ENCODE measurements around the gene SH3RF2. TPM values are rescaled to one million over a fixed set of nuclear protein-coding genes. Genes with fewer than 3 reads are reported as not detected.

The SH3RF2 gene
- total and polyA plus RNA-seq, 2 donors (not counting 1 experiment from before 2014, with no cell fraction given): 0.03 TPM; not detected in 1

GRCh38 chr5:145971108-145971507 is 34.7 kb downstream of the SH3RF2 start:
- intact Hi-C loops (cut with micrococcal nuclease): no loop called here
- Mint-ChIP-seq H3K27me3 (peaks cover 8% of the 10 kb centered on the region), H3K27ac (no peak overlapping the region), H3K4me3 (no peak overlapping the region), H3K9me3 (ENCODE audit: insufficient read depth) (no peaks in the 10 kb centered on the region), H3K4me1 (no peaks in the 10 kb centered on the region)
- no peaks in the 10 kb centered on the region for H3K27me3 ChIP-seq (replicated peaks in 1 of 4; ENCODE audit: control extremely low read depth in 1 of 4, control insufficient read depth in 3 of 4, insufficient read depth in 4 of 4, low read length in 3 of 4)
- no peak overlapping the region for H2AFZ ChIP-seq (ENCODE audit: insufficient read depth, low read depth, low read length, poor library complexity, severe bottlenecking)
- no peaks in the 10 kb centered on the region for H3K9me3 ChIP-seq (ENCODE audit: control extremely low read depth in 1 of 3, control insufficient read depth in 2 of 3, insufficient read depth in 1 of 3, low read length in 2 of 3)
- no peaks in the 10 kb centered on the region for H3K36me3 ChIP-seq (replicated peaks in 1 of 2; ENCODE audit: control extremely low read depth in 1 of 2, control insufficient read depth in 1 of 2, extremely low read depth in 1 of 2, insufficient read depth in 2 of 2, low read length in 1 of 2)
- H3K4me2 ChIP-seq (replicated peaks; ENCODE audit: low read depth, low read length, poor library complexity, severe bottlenecking): no peak overlapping the region
- ChIA-PET POLR2A (no interaction called here), CTCF (no interaction called here)
- H3K79me2 ChIP-seq (ENCODE audit: control insufficient read depth, insufficient read depth, low read length): no peaks in the 10 kb centered on the region
- no peaks in the 10 kb centered on the region for H3K4me1 ChIP-seq (ENCODE audit: control insufficient read depth in 2 of 2, insufficient read depth in 2 of 2, low read length in 2 of 2)
- no peak overlapping the region for H3K4me3 ChIP-seq (ENCODE audit: control extremely low read depth in 1 of 5, extremely low read depth in 1 of 5, insufficient read depth in 1 of 5, low read depth in 2 of 5, low read length in 4 of 5)
- no peak overlapping the region for H3K27ac ChIP-seq (ENCODE audit: low read length in 2 of 2)
- no peaks in the 10 kb centered on the region for H4K20me1 ChIP-seq (ENCODE audit: control insufficient read depth, insufficient read depth, low read length, poor library complexity, severe bottlenecking)
- TF ChIP-seq CTCF (IDR thresholded peaks at IDR 0.05): no peak
- no peak for TF ChIP-seq EZH2 (IDR thresholded peaks at IDR 0.05; ENCODE audit: borderline replicate concordance, insufficient read depth, low read depth, low read length, poor library complexity, severe bottlenecking)
- no peak for DNase-seq
- ATAC-seq (ENCODE audit: low read depth): no peak
- WGBS (ENCODE audit: insufficient coverage): no CpG with 5 or more reads among the region's 2 CpGs
- H3K9ac ChIP-seq (ENCODE audit: low read length): no peak overlapping the region

- Histone ChIP-seq H3K9me3 (ENCODE audit: control extremely low read depth in 1 of 3, control insufficient read depth in 2 of 3, insufficient read depth in 1 of 3, low read length in 2 of 3) (no peaks in the 10 kb centered on the region), H3K4me2 (replicated peaks; ENCODE audit: low read depth, low read length, poor library complexity, severe bottlenecking) (no peak overlapping the region), H4K20me1 (ENCODE audit: control insufficient read depth, insufficient read depth, low read length, poor library complexity, severe bottlenecking) (no peaks in the 10 kb centered on the region), H3K9ac (ENCODE audit: low read length) (no peak overlapping the region), H3K4me3 (ENCODE audit: control extremely low read depth in 1 of 5, extremely low read depth in 1 of 5, insufficient read depth in 1 of 5, low read depth in 2 of 5, low read length in 4 of 5) (no peak overlapping the region), H3K4me1 (ENCODE audit: control insufficient read depth in 2 of 2, insufficient read depth in 2 of 2, low read length in 2 of 2) (no peaks in the 10 kb centered on the region), H3K79me2 (ENCODE audit: control insufficient read depth, insufficient read depth, low read length) (no peaks in the 10 kb centered on the region), H3K36me3 (replicated peaks in 1 of 2; ENCODE audit: control extremely low read depth in 1 of 2, control insufficient read depth in 1 of 2, extremely low read depth in 1 of 2, insufficient read depth in 2 of 2, low read length in 1 of 2) (no peaks in the 10 kb centered on the region), H3K27me3 (replicated peaks in 1 of 4; ENCODE audit: control extremely low read depth in 1 of 4, control insufficient read depth in 3 of 4, insufficient read depth in 4 of 4, low read length in 3 of 4) (no peaks in the 10 kb centered on the region), H2AFZ (ENCODE audit: insufficient read depth, low read depth, low read length, poor library complexity, severe bottlenecking) (no peak overlapping the region), H3K27ac (ENCODE audit: low read length in 2 of 2) (no peak overlapping the region)
- ATAC-seq (ENCODE audit: low read depth) (no peak), DNase-seq (no peak)
- Mint-ChIP-seq H3K4me1 (no peaks in the 10 kb centered on the region), H3K9me3 (ENCODE audit: insufficient read depth) (no peaks in the 10 kb centered on the region), H3K27ac (no peak overlapping the region), H3K4me3 (no peak overlapping the region), H3K27me3 (peaks cover 4% of the 10 kb centered on the region)
- POLR2A ChIA-PET: no interaction called here
- WGBS (ENCODE audit: insufficient coverage): 100% methylated on average over 1 of the region's 1 CpG
- CTCF ChIA-PET: no interaction called here
- intact Hi-C loops (cut with micrococcal nuclease): no loop called here
- TF ChIP-seq CTCF (IDR thresholded peaks at IDR 0.05) (no peak), EZH2 (IDR thresholded peaks at IDR 0.05; ENCODE audit: borderline replicate concordance, insufficient read depth, low read depth, low read length, poor library complexity, severe bottlenecking) (no peak)
These were observed 35.3 kb downstream of the SH3RF2 start for GRCh38 chr5:145971701-145972100.

All from B cell (primary cell).